ENCODE data around the gene CHRNA3. TPM values are rescaled to one million over a fixed set of nuclear protein-coding genes. Genes with fewer than 3 reads are reported as not detected.
A peak's percentile ranks its signal among the peaks of the same experiment; 100 is the strongest.
"Not testable (repeated sequence)": the region's sequence is repeated elsewhere in the genome, so short reads cannot be mapped to it uniquely, and the experiment has no call there.

CHRNA3 gene
- total RNA-seq, 1 donor = not detected

DNA sequence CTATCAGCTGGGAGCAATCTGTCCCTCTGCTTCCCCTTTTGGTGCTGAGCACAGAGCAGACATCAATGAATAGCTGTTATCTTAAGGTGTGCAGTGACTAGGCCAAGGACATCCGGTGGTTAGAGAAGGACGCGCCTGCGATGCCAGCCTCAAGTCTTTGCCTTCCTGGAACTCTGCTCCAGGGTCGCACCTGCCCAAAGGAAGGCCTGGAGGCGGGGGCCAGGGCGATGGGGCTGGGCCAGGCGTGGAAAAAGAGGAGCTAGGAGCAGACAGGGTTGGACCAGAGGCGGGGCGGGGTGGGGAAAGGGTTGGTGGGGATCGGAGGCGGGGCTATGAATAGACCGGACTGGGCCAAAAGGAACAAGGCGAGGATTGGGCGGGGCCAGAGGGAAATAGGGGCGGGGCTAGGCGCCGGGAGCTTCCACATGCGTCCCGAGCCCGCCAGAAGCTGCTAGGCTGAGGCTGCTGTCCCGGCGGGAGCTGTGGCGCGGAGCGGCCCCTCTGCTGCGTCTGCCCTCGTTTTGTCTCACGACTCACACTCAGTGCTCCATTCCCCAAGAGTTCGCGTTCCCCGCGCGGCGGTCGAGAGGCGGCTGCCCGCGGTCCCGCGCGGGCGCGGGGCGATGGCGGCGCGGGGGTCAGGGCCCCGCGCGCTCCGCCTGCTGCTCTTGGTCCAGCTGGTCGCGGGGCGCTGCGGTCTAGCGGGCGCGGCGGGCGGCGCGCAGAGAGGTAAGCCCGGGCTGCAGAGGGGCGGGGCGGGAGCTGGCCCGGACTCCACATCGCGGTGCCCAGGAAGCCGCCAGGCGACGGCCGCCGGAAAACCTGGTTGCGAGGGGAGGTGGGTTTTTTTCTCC, 55.5 kb downstream of the CHRNA3 start, which contains the start of gene CHRNA5:
CHRNA5 (plus strand) TSS at position 424 of the 854 bp plus-strand sequence; CDS start at position 624, 200 bp downstream.
- DNase-seq (ENCODE audit: low read depth in 2 of 3, low spot score in 2 of 3) = peak in 2 of 3 donors; percentile 77 to 83

GRCh38 chr15:78564743-78565096, 56.1 kb downstream of the CHRNA3 start:
- no peak for DNase-seq (ENCODE audit: low read depth in 2 of 3, low spot score in 2 of 3)

GRCh38 chr15:78563092-78563491, 57.7 kb downstream of the CHRNA3 start:
- no peak for DNase-seq (ENCODE audit: low read depth in 2 of 3, low spot score in 2 of 3)

DNA sequence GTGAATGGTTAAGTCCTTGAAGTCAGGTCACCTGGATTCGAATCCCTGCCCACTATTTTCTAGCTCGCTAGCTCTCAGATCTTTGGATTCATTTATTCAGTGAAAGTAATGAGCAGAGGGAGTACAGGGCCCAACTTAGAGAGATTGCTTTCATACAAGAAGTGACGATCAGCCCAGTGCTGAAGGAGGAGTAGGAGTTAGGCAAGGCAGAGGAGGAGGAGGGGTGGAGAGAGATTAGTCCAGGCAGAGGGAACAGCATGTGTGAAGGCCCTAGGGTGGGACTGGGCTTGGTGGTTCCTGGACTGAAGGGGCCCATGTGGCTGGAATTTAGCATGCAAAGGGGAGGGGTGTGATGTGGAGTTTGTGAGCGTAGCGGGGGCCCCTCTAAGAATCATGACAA, 59.3 kb downstream of the CHRNA3 start:
- no peak for DNase-seq (ENCODE audit: low read depth in 2 of 3, low spot score in 2 of 3)

DNA sequence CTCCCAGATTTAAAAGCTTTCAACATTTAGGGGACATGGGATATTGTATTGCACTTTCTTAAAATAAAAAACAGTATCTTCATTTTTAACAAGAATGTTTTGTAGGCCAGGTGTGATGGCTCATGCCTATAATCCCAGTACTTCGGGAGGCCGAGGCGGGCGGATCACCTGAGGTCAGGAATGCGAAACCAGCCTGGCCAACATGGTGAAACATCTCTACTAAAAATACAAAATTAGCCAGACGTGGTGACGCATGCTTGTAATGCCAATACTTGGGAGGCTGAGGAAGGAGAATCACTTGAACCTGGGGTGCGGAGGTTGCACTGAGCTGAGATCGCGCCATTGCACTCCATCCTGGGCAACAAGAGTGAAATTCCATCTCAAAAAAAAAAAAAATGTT, 60.6 kb downstream of the CHRNA3 start:
- DNase-seq (ENCODE audit: low read depth in 2 of 3, low spot score in 2 of 3) = not testable (repeated sequence)

- DNase-seq (ENCODE audit: low read depth in 2 of 3, low spot score in 2 of 3) = no peak
Measured at GRCh38 chr15:78552597-78552996, 68.2 kb downstream of the CHRNA3 start.

GRCh38 chr15:78551902-78552301, 68.9 kb downstream of the CHRNA3 start:
- DNase-seq (ENCODE audit: low read depth in 2 of 3, low spot score in 2 of 3) = no peak

DNA sequence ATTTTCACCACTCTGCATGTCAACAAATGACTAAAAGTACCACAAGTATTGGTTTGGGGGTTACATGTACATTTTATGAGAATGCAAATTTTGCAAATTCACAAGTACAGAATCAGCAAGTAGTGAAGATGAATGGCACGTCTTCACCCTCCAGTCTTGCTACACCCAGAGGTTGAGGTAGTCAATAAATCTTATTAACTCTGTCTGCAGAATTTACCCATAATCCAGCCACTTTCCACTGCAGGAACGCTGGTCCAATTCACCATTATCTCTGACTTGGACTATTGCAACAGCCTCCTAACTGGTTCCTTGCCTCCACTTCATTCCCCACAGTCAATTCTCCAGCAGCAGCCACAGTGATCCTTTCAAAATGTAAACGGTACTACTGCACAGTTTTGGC, 70.0 kb downstream of the CHRNA3 start:
- DNase-seq (ENCODE audit: low read depth in 2 of 3, low spot score in 2 of 3) = no peak

DNA sequence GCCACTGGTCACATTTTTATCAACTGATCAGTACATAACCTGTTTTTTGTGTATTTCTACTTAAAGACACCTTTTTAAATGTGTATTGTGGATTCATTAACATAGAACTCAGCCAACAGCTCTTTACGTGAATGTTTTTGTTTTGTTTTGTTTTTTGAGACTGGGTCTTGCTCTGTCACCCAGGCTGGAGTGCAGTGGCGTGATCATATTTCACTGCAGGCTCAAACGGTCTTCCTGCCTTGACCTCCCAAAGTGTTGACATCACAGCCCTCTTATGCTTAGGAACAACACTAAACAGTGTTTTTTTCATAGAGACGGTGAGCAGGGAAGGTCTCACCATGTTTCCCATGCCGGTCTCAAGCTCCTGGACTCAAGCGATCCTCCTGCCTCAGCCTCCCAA, 70.6 kb downstream of the CHRNA3 start:
- DNase-seq (ENCODE audit: low read depth in 2 of 3, low spot score in 2 of 3) = no peak

Small RNA genes within 50 kb of the gene (small RNA-seq; reads per million reads assigned to genes)
- gene AC067863.2 = not detected

Other genes with a start within 250 kb of the CHRNA3 start
- 18.9 TPM for gene IREB2, start 182.8 kb downstream of the CHRNA3 start, total RNA-seq
- gene HYKK, start 113.4 kb downstream of the CHRNA3 start, total RNA-seq = 0.81 TPM
- 95.1 TPM for gene PSMA4, start 80.6 kb downstream of the CHRNA3 start, total RNA-seq
- gene CHRNA5, start 55.5 kb downstream of the CHRNA3 start, total RNA-seq = 1.6 TPM
- gene CHRNB4, start 20.2 kb upstream of the CHRNA3 start, total RNA-seq = 0.27 TPM
- 0.27 TPM for gene ADAMTS7, start 190.5 kb upstream of the CHRNA3 start, total RNA-seq